Posterior cingulate gyrus (tissue), 11 donors: ENCODE data around the gene POLR1A.
A peak's percentile ranks its signal among the peaks of the same experiment; 100 is the strongest.

Experiments
- DNase-seq, 10 donors: peaks; one replicate each; pipeline versions ENCODE4 v3.0.0 to v3.0.0-alpha.2; 2020 to 2021; ENCODE audit warnings: mixed read lengths in 3 of 10
- intact Hi-C: fragments of 100-400 bp; cut with DNase I; formaldehyde crosslinking; loops from one replicate; pipeline ENCODE4 v1.15.1; 2023

POLR1A gene

DNA sequence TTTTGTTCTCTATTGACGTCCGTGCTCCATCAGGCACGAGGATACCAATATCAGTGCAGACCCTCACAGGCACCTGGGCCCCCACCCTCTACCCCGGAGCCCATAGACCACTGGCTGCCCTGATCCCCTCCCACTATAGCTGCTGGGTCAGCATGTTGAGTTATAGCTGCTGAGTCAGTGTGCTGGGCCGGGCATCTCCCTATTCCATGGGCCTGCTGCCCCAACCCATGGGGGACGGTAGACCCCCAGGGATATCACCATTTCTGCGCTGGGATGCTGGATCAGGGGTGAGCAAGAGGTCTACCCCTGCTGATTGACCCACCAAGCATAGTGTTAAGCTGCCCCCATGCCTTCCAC is 116.8 kb downstream of the POLR1A start:
- intact Hi-C loops, result no loop called here
- no peak for DNase-seq

DNA sequence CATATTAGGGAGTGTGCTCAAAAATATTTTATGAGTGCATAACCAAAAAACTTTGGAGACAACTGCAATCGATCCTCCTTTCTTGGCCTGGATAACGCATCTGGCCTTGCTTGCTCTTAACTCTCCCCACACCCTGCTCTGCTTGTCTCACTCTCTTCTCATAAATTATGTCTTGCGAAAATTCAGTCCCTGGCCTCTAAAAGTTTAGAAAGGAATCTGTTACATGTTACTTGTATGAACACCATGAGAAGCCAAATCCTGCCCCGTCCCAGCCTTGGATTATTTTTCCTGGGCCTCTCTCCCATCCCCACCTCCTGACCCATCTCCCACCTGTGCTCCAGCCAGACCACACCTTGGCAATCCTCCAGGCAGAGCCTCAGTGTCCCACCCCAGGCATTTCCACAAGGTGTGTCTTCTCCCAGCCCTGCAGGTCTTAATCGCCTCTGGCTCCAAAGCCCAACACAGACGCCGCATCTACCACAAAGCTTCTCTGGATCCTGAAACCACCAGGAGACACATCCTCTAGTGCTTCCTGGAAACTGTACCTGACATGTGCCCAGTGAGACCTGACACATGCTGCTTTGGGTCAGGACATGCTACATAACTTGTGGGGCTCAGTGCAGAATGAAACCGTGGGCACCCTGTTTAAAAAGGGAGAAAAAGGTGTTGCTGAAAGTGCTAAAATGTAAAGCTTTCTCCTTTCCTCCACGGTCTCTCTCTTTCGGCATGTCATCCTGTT is 117.3 kb downstream of the POLR1A start:
- DNase-seq, result no peak
- intact Hi-C loops, result no loop called here

DNA sequence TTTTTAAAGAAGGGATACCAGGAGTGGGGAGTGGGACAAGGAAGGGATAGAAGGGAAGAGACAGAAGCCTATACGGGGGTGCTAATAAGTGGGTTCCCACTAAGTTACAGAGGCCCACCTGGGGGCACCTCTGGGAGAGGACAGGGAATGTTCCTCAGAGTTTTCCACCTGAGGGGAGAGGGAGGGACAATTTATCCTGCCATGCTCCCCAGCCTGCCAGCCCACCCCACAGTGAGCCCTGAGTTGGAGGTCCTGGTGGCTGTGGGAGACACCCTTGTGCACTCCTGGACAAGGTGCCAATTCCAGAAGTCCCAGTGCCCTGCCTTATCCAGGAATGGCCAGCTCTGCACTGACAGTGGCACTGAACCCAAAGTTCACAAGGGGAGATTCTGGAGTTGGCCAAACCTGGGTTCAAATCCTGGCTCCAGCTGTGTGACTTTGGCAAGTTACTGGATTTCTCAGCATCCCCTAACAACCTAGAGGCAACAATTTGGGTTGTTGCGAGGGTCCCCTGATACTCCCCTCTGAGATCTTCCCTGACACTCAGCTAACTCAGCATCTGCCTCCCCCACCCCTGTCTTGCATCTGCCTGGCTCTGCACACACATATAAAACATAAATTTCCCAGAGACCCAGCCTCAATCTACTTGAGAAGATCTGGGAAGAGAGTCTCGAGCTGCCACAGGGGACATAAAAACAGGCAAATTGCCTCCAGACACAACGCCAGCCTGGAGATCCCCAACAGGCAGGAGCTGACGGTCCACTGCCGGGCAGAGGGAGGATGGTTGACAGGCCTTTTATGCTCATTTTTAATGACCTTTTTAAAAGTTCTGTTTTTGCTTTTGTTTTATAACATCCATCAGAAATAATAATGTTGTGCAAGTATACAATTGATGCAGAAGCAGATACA is 118.2 kb downstream of the POLR1A start:
- DNase-seq, result no peak
- intact Hi-C loops, result no loop called here

DNA sequence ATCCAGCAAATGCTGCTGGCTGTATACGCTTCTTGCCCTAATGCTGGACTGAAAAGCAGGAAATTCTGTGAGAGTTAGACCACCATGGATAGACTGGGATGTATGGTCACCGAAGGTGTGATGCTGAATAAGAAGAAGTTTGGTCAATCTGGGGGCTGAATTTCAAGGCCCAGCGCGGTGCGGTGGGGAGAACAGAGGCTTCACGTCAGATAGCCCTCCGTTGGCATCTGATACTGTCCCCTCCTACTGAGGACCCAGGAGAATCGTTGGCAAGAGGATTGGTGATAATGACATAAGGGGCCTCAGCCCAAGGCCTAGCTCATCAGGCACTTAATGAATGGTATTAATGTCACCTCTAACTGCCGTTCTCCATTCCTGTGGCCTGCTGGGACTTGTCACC is 119.6 kb downstream of the POLR1A start:
- intact Hi-C loops, result no loop called here
- no peak for DNase-seq

DNA sequence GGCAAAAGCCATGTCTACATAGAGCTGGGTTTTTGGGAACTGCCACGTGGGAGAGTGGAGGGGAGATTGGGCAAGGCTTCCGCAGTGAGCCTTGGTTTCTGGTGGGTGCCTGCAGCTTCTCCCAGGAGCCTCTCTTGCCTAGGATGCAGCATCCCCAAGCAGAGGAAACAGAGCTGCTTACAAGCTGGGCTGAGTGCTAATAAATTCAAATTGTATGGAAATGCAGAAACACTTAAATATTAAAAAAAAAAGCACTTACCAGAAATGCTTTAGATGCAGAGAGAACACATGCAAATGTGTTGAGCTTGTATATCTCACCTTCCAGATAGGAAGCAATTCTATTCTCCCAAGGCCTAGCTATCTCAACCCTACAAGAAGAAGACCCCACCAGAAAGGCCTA is 120.9 kb downstream of the POLR1A start:
- intact Hi-C loops, result no loop called here
- DNase-seq, result no peak

DNA sequence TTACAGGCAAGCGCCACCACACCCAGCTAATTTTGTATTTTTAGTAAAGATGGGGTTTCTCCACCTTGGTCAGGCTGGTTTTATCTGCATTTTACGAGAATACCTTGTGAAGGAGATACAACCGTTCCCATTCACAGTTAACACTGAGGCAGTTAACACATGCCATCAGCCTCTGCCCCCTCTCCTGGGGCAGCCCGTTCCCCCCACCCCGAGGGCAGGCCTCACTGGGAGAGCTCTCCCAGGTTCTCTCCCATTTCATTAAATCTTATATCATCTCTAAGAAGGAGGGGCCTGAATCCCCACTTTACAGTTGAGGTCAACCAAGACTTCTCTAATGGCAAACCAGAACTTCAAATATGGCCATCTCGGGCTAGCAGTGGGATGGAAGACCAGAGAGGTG is 121.9 kb downstream of the POLR1A start:
- no peak for DNase-seq
- intact Hi-C loops, result no loop called here

DNA sequence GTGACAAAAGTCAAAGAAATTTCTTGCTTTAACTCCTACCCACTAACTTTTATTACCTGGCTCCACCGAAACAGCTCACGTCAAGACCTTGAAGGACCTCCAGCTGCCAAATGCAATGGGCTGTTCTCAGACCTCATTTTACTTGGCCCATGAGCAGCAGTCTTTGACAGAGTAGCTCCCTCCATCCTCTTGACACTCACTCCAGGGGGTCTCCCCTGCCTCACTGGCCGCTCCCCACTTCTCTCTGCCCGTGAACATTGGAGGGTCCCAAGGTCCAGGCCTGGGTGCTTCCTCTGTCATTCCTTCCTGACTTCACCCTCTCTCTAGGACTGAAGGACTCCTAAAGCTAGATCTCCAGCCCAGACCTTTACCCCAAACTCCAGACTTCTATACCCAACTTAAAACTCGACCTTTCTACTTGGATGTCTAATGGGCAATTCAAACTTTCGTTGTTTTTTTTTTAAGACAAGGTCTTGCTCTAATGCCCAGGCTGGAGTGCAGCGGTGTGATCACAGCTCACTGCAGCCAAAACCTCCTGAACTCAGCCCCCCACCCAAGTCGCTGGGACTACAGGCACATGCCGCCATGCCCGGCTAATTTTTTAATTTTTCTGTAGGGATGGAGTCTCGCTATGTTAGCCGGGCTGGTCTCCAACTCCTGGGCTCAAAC is 124.0 kb downstream of the POLR1A start:
- intact Hi-C loops, result no loop called here

DNA sequence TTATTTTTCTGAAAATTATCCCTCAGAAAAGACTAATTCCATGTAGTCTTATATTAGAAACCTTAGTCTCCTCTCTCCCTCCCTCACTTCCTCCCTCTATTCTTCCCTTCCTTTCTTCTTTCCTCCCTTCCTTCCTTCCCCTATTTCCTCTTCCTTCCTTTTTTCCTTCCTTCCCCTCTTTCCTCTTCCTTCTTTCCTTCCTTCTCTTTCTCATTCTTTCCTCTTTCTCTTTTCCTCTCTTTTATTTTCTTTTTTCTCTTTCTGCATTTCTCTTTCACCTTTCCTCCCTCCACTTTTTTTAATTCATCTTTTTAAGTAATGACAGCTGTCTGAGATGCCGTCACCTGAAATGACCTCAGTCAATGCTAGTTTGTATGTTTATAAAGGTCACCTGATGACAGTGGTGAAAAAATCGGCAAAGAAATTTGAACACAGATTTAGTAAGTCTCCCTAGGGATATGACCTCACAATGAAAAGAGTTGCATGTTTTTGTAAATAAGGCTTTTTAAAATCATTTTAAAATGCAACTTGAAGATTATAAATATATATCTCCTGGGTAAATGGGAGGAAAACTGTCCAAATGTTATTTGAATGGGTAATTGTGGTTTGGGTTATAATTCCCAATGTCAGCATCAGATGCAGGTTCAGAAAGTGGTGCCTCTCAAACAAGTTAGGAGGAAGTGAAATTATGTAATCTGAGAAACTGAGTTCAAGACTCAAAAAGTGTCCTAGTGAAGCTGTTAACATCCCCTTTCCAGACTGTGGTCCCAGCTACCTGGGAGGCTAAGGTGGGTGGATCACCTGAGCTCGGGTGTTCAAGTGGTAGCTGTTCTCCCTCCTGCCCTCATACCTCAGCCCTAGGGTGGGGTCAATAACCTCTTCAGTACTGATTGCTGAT is 126.6 kb downstream of the POLR1A start:
- no peak for DNase-seq
- intact Hi-C loops, result no loop called here

More for the DNA sequence above, 124.0 kb downstream of the POLR1A start:
- no peak for DNase-seq

DNA sequence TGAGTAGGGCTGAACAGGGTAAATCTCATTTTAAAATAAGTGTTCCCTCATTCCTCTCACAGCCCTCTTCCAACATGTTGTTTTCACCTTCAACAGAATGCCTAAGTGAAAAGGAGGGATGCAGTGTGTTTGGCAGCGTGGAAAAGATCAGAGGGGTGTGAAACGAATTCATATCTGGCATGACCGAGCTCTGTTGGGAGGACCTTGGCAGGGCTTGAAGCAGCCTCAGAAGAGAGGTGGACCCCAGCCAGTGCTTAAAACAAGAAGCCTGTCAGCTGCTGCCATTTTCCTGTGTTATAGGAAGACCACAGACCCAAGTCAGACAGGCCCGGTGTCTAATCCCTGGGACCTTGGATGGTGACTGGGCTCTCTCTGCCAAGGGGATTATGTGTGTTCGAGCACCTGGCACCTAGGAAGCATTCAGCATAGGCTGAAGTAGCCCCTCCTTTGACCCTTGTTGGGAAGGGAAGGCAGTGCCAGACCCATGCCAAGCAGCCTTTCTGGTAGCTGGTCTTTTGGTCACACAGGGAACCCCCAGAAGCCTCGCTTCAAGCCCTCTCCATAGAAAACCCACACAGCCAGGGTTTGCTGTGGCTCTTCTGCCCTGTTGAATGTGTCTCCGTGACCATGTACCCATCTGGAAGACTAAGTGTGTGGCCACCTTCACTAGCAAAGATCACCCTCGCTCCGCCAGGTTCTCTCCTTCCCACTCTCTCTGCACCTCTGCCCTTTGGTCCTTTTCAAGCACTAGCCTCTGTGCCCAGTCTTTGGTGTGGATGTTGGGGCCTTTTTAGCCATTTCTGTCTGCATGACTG is 129.4 kb downstream of the POLR1A start:
- intact Hi-C loops, result no loop called here
- peak in 1 of 10 donors; percentile 53 for DNase-seq

DNA sequence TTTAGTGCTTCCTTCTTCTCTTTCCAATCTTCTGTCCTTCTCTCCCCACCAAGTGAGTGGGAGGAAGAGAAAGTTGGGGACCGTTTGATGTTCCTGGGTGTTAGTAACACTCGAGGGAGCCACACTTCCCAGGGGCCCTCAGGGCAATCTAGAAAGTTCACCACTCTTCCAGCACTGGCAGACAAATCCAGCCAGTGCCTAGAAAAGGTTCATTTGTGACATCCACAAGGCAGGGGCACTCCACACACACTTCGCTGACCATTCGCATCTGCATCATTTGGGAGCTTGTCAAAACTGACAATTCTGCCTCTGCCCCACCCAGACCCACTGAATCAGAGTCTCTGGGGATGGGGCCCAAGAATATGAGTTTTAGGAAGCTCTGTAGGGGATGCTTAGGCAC is 130.1 kb downstream of the POLR1A start:
- peak in 2 of 10 donors; percentile 13 to 54 for DNase-seq

DNA sequence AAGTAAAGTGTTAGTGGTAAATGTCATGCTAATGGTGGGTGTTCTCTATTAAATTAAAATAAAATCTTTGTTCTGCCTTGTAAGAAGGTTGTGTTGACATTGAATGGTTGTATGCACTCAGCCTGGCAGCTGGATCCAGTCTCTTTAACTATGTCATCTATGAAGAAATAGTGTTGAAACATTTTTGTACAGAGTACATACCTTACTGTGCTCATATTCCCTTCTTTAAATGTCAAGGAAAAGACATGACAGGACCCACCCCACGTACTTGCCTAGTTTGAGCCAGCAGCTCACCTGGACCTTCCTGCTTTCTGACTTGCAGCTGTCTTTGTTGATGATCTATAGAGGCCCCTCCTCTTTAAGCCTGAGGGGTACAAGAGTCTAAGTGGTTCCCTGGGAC is 131.3 kb downstream of the POLR1A start:
- DNase-seq, result peak in 1 of 10 donors; percentile 30
- intact Hi-C loops, result no loop called here

More for the DNA sequence above, 130.1 kb downstream of the POLR1A start:
- intact Hi-C loops, result no loop called here

DNA sequence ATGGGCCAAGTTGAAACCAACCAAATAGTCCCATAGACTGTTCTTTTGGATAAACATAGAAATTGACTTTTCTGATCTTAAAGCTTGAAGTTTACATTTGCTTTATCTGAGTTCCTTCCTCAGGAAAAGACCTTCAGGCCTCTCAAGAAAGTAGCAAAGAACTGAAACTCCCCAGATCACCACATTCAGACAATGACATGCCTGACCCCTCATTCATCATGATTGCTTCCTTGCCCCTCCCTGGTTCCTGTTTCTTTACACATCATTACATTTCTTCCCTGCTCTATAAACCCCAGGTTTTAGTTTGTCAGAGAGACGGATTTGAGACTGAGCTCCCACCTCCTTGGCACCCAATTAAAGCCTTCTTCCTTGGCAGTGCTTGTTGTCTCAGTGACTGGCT is 133.3 kb downstream of the POLR1A start:
- intact Hi-C loops, result no loop called here
- no peak for DNase-seq

DNA sequence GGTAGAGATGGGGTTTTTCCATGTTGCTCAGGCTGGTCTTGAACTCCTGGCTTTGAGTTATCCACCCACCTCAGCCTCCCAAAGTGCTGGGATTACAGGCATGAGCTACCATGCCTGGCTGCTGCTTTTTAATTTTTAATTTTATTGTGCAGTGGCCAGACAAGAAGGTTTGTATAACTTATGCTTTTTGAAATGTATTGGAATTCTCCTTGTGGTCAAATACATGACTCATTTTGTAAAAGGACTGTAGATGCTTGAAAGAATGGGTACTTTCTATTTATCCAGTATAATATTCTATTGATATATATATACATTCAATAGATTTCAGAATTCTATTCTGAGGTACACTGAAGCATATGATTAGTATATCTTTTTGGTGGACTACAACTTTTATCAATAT is 134.3 kb downstream of the POLR1A start:
- DNase-seq, result no peak
- intact Hi-C loops, result no loop called here
